Immature natural killer cell (primary cell): Measurements from ENCODE around the gene SAMD4B. TPM values are rescaled to one million over a fixed set of nuclear protein-coding genes. Genes with fewer than 3 reads are reported as not detected.
"Not testable (repeated sequence)": the region's sequence is repeated elsewhere in the genome, so short reads cannot be mapped to it uniquely, and the experiment has no call there.

Source experiments
- DNase-seq, 3 donors: peaks; one replicate each; pipeline ENCODE4 v3.0.0; 2022; ENCODE audit warnings: mixed read lengths in 1 of 3
- H3K27ac Mint-ChIP-seq, 6 donors: one replicate each; pipeline ENCODE4 v1.8.0; 2020; ENCODE audit warnings: mixed read lengths in 6 of 6, mild to moderate bottlenecking in 5 of 6, inconsistent platforms in 4 of 6, moderate library complexity in 3 of 6
- H3K27me3 Mint-ChIP-seq, 3 donors: one replicate each; pipeline ENCODE4 v1.8.0; 2020 to 2021; ENCODE audit warnings: low read depth in 3 of 3, mild to moderate bottlenecking in 3 of 3, mixed read lengths in 3 of 3, moderate library complexity in 3 of 3, inconsistent platforms in 1 of 3
- H3K36me3 Mint-ChIP-seq, 3 donors: one replicate each; pipeline ENCODE4 v1.8.0; 2020; ENCODE audit warnings: mixed read lengths in 3 of 3, inconsistent platforms in 2 of 3, mild to moderate bottlenecking in 2 of 3
- H3K4me1 Mint-ChIP-seq, 2 donors: one replicate each; pipeline ENCODE4 v1.8.0; 2020; ENCODE audit warnings: inconsistent platforms in 2 of 2, mild to moderate bottlenecking in 2 of 2, mixed read lengths in 2 of 2, moderate library complexity in 1 of 2
- H3K4me3 Mint-ChIP-seq, 5 donors: one replicate each; pipeline ENCODE4 v1.8.0; 2020; ENCODE audit warnings: mild to moderate bottlenecking in 5 of 5, mixed read lengths in 5 of 5, inconsistent platforms in 3 of 5, moderate library complexity in 3 of 5
- H3K9me3 Mint-ChIP-seq, 6 donors: one replicate each; pipeline ENCODE4 v1.8.0; 2020; ENCODE audit warnings: mild to moderate bottlenecking in 6 of 6, mixed read lengths in 6 of 6, inconsistent platforms in 4 of 6, moderate library complexity in 3 of 6
- polyA plus RNA-seq, 3 donors: library from polyadenylated mRNA; unstranded; fragments of 300-500 nt; fragmentation: Illumina TruSeq; gene quantifications; one replicate each; pipeline ENCODE4 v1.2.3, GENCODE V29; 2021

SAMD4B gene
- polyA plus RNA-seq, 3 donors from 2014 or later = 2.9 to 17.8 (median 3.9) TPM

- Mint-ChIP-seq H3K4me3 (no peak overlapping the region), H3K27me3 (peaks cover 0 to 3% (median 0%) of the 10 kb centered on the region in 3 donors), H3K4me1 (no peaks in the 10 kb centered on the region), H3K9me3 (no peaks in the 10 kb centered on the region), H3K36me3 (peaks cover 14 to 31% (median 17%) of the 10 kb centered on the region in 3 donors), H3K27ac (peak overlapping the region in 1 of 6 donors; percentile 13)
- DNase-seq = no peak
These were observed 30.0 kb downstream of the SAMD4B start for GRCh38 chr19:39372047-39372802.

GRCh38 chr19:39372941-39373340, 30.7 kb downstream of the SAMD4B start:
- no peak for DNase-seq
- Mint-ChIP-seq H3K36me3 (peaks cover 16 to 31% (median 18%) of the 10 kb centered on the region in 3 donors), H3K4me3 (no peak overlapping the region), H3K27me3 (peaks cover 0 to 4% (median 0%) of the 10 kb centered on the region in 3 donors), H3K4me1 (no peaks in the 10 kb centered on the region), H3K27ac (no peak overlapping the region), H3K9me3 (no peaks in the 10 kb centered on the region)

- no peak overlapping the region for H3K27ac Mint-ChIP-seq
- H3K36me3 Mint-ChIP-seq = peaks cover 20 to 32% (median 23%) of the 10 kb centered on the region in 3 donors
These were observed 33.7 kb downstream of the SAMD4B start for GRCh38 chr19:39375929-39376328.

GRCh38 chr19:39377373-39378362, 35.4 kb downstream of the SAMD4B start:
- H3K27ac Mint-ChIP-seq = peak overlapping the region in 3 of 6 donors; percentile 9 to 29 (median 18)
- no peak overlapping the region for H3K4me3 Mint-ChIP-seq
- H3K27me3 Mint-ChIP-seq = peaks cover 0 to 1% (median 0%) of the 10 kb centered on the region in 3 donors

More at GRCh38 chr19:39375929-39376328, 33.7 kb downstream of the SAMD4B start:
- Mint-ChIP-seq H3K9me3 (no peaks in the 10 kb centered on the region), H3K27me3 (peaks cover 0 to 1% (median 0%) of the 10 kb centered on the region in 3 donors), H3K4me1 (no peaks in the 10 kb centered on the region), H3K4me3 (no peak overlapping the region)
- no peak for DNase-seq

DNA sequence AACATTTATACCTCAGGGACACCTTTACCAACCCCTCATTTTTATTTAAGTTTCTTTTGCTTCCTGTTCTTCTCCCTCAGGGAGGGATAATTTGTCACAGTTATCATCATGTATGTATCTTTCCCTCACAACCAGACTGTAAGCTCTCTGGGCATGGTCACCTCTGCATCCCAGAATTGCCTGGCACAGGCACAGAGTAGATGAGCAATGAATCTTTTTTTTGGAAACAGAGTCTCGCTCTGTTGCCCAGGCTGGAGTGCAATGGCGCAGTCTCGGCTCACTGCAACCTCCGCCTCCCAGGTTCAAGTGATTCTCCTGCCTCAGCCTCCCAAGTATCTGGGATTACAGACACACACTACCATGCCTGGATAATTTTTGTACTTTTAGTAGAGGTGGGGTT, 37.1 kb downstream of the SAMD4B start:
- H3K9me3 Mint-ChIP-seq, DNase-seq, H3K4me1 Mint-ChIP-seq, H3K27me3 Mint-ChIP-seq, H3K27ac Mint-ChIP-seq, H3K4me3 Mint-ChIP-seq: not testable (repeated sequence)
- peaks cover 20 to 40% (median 29%) of the 10 kb centered on the region in 3 donors for H3K36me3 Mint-ChIP-seq

More at GRCh38 chr19:39377373-39378362, 35.4 kb downstream of the SAMD4B start:
- no peaks in the 10 kb centered on the region for H3K4me1 Mint-ChIP-seq
- no peak for DNase-seq
- no peaks in the 10 kb centered on the region for H3K9me3 Mint-ChIP-seq
- peaks cover 24 to 42% (median 25%) of the 10 kb centered on the region in 3 donors for H3K36me3 Mint-ChIP-seq

DNA sequence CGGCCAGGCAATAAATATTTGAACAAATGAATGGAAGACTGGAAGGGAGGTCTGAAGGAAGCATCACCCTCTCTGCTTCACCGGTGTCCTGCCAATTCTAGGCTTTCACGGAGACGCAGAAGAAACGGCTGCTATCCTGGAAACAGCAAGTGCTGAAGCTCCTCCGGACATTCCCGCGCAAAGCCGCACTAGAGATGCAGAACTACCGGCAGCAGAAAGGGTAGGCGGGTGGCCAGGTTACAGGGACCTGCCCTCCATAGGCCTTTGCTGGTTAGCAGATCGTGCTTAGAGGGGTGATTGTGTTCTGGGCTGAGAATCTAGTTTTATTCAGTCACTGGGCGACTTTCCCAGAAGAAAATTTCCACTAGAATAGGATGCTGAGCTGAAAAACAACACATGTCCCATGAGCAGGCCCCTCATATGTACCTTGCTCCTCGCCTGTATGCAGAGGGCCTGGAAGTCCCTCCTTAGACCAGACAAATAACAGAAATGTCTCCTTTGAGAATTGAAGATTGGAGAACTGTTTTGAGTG, 37.7 kb downstream of the SAMD4B start:
- H3K27ac Mint-ChIP-seq = no peak overlapping the region
- peaks cover 0 to 1% (median 0%) of the 10 kb centered on the region in 3 donors for H3K27me3 Mint-ChIP-seq
- H3K4me1 Mint-ChIP-seq = no peaks in the 10 kb centered on the region
- peaks cover 20 to 37% (median 29%) of the 10 kb centered on the region in 3 donors for H3K36me3 Mint-ChIP-seq
- H3K4me3 Mint-ChIP-seq = no peak overlapping the region
- DNase-seq = no peak
- no peaks in the 10 kb centered on the region for H3K9me3 Mint-ChIP-seq

GRCh38 chr19:39380521-39381502, 38.6 kb downstream of the SAMD4B start:
- H3K27me3 Mint-ChIP-seq = peaks cover 0 to 3% (median 1%) of the 10 kb centered on the region in 3 donors
- H3K36me3 Mint-ChIP-seq = peaks cover 20 to 38% (median 29%) of the 10 kb centered on the region in 3 donors
- peak overlapping the region in 3 of 6 donors; percentile 17 to 73 (median 24) for H3K27ac Mint-ChIP-seq
- DNase-seq = no peak
- no peaks in the 10 kb centered on the region for H3K9me3 Mint-ChIP-seq
- no peaks in the 10 kb centered on the region for H3K4me1 Mint-ChIP-seq
- H3K4me3 Mint-ChIP-seq = no peak overlapping the region

DNA sequence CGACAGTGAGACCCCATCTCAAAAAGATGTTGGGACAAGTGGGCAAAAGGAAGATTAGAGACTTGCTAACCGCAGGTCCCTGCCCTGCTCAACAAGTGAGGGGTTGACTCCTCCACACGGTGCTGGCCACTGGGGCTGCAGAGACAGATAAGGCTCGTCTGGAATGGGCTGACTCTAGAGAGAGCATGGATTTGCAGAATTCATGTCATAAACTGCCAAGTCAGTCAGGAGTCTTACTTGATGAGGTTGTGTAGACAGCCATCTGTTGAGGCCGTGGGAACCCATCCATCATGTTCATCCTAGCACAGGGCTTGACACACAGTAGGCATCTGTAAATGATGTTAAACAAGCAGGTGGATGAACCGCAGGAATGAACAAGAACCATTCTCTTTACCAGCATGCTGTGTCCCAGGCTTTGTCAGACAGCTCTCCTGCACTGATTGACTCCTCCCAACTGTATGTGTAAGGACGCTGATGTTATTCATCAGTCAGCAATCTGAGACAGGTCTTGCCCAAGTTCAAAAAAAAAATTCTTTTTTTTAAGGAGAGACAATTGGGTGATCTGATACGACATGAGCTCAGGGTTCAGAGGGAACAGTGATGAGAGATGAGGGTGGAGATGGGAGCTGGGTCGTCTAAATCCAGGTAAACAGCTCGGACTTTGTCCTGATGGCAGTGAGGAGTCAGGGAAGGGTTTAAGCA, 39.8 kb downstream of the SAMD4B start:
- H3K27ac Mint-ChIP-seq = peak overlapping the region in 1 of 6 donors; percentile 76
- no peak overlapping the region for H3K4me3 Mint-ChIP-seq
- H3K9me3 Mint-ChIP-seq = no peaks in the 10 kb centered on the region
- no peaks in the 10 kb centered on the region for H3K4me1 Mint-ChIP-seq
- H3K27me3 Mint-ChIP-seq = peaks cover 1 to 3% (median 2%) of the 10 kb centered on the region in 3 donors
- peaks cover 25 to 35% (median 26%) of the 10 kb centered on the region in 3 donors for H3K36me3 Mint-ChIP-seq
- no peak for DNase-seq

DNA sequence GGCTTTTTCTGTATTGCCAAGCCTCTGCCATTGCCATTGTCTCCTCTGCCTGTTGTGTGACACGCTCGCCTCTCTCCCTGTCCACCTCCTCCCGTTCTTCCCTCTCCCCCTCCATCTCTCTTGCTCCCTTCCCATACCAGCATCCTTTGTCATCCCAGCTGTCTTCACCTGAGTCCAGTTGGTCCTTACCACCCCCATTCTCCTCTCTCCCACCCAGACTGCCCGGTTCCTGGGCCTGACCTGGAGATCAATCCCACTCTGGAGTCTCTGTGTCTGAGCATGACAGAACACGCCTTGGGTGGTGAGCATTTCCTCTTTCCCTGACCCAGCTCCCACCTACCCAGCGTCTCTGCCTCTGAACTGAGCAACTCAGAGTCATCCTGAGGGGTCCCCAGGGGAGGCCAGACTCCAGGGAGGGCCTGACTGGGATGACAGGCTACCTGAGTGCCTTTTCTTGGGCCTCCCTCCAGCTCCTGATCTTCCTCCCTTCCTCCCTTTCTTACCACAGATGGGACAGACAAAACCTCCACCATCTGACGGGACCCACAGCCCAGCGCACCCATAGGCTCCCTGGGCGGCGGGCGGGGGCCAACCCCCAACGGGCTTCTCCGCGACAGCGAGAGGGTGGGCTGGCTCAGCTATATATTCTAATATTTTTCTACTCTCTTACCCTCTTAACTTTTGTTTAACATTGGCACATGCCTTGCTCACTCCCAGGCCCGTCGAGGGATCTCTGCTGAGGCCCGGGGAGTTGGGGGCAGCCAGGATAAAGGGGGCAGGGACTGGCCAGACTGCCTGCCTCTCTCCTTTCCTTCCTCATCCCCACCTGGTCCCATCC, 41.0 kb downstream of the SAMD4B start:
- H3K4me3 Mint-ChIP-seq = no peak overlapping the region
- H3K27me3 Mint-ChIP-seq = peaks cover 0 to 3% (median 2%) of the 10 kb centered on the region in 3 donors
- H3K36me3 Mint-ChIP-seq = peaks cover 19 to 36% (median 23%) of the 10 kb centered on the region in 3 donors
- DNase-seq = no peak
- no peaks in the 10 kb centered on the region for H3K4me1 Mint-ChIP-seq
- H3K9me3 Mint-ChIP-seq = no peaks in the 10 kb centered on the region
- H3K27ac Mint-ChIP-seq = peak overlapping the region in 3 of 6 donors; percentile 34 to 35 (median 34)

DNA sequence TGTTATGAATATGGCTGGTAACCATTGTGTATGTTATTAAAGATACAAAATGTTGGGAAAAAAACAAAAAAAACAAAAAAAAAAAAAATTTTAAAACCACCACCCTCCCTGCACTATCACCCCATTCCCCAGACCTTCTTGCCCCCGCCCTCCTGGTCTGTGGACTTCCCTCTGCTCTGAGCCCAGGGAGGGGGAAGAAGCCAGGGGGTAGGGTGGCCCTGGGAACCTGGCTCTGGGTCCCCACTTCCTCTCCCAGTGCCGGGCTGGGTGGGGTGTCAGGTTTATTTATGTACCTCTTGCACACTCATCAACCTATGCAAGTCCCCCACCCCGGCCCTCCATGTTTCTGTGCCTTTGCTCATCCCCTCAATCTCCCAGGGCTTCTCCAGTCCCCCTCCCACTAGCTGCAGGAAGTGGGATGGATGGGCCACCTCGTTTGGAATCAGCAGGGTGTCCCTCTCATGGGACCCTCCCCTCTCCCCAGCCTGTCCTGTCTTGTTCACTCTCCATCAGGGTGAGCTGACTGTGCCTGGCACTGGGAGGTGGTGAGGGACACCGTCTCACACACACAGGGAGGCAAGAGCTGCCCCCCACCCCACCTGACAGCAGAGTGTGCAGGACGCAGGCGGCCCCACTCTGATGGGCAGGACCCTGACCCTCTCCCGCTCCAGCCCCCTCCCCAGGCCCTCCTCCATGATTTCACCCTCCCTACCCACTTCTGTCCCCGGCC, 42.8 kb downstream of the SAMD4B start:
- Mint-ChIP-seq H3K9me3 (no peaks in the 10 kb centered on the region), H3K36me3 (peaks cover 13 to 34% (median 18%) of the 10 kb centered on the region in 3 donors), H3K27me3 (peaks cover 0 to 3% (median 2%) of the 10 kb centered on the region in 3 donors), H3K4me1 (peaks cover 2 to 9% of the 10 kb centered on the region in 2 donors), H3K27ac (peak overlapping the region in 4 of 6 donors; percentile 14 to 62 (median 49)), H3K4me3 (no peak overlapping the region)
- no peak for DNase-seq
